GM21825 (cell line): ENCODE data around the gene NUDT11.
"Not testable (repeated sequence)": the region's sequence is repeated elsewhere in the genome, so short reads cannot be mapped to it uniquely, and the experiment has no call there.

ENCODE experiments used
- ATAC-seq: cut with Tn5 transposase; IDR thresholded peaks from one replicate; pipeline ENCODE4 v1.9.1; 2021; ENCODE audit warnings: mild to moderate bottlenecking, moderate library complexity; ENCODE audit not compliant: unreplicated experiment

Gene NUDT11

GRCh38 chrX:51496501-51497291 is at the start of gene NUDT11:
Gene NUDT11, minus strand, starts transcription at chrX:51496592. Its CDS starts 148 bp downstream, at chrX:51496444.
- ATAC-seq, result no peak

GRCh38 chrX:51520393-51520792 is 24.0 kb upstream of the NUDT11 start:
- ATAC-seq, result no peak

GRCh38 chrX:51519131-51519530 is 22.7 kb upstream of the NUDT11 start:
- not testable (repeated sequence) for ATAC-seq

GRCh38 chrX:51507551-51507950 is 11.2 kb upstream of the NUDT11 start:
- no peak for ATAC-seq

GRCh38 chrX:51495701-51496488 is 497 bp downstream of the NUDT11 start:
- not testable (repeated sequence) for ATAC-seq

- no peak for ATAC-seq
Measured at GRCh38 chrX:51494409-51494808, 2.0 kb downstream of the NUDT11 start.

- no peak for ATAC-seq
Measured at GRCh38 chrX:51487960-51488267, 8.5 kb downstream of the NUDT11 start.

GRCh38 chrX:51484616-51485015 is 11.8 kb downstream of the NUDT11 start:
- no peak for ATAC-seq

- ATAC-seq, result not testable (repeated sequence)
Measured at GRCh38 chrX:51482411-51482810, 14.0 kb downstream of the NUDT11 start.

- ATAC-seq, result no peak
Measured at GRCh38 chrX:51476930-51477329, 19.5 kb downstream of the NUDT11 start.

GRCh38 chrX:51463322-51463721 is 33.1 kb downstream of the NUDT11 start:
- ATAC-seq, result no peak

- no peak for ATAC-seq
Measured at GRCh38 chrX:51461053-51462044, 35.0 kb downstream of the NUDT11 start.

GRCh38 chrX:51459125-51459524 is 37.3 kb downstream of the NUDT11 start:
- no peak for ATAC-seq

- ATAC-seq, result no peak
Measured at GRCh38 chrX:51456814-51457213, 39.6 kb downstream of the NUDT11 start.

- ATAC-seq, result no peak
Measured at GRCh38 chrX:51456246-51456645, 40.1 kb downstream of the NUDT11 start.

- no peak for ATAC-seq
Measured at GRCh38 chrX:51440365-51440764, 56.0 kb downstream of the NUDT11 start.
